HepG2 (cell line): ENCODE results near the gene PDE4D. TPM values are rescaled to one million over a fixed set of nuclear protein-coding genes. Genes with fewer than 3 reads are reported as not detected.

Experiments
- ASH2L ChIP-seq: fragments of 300-600, 200-600 bp; sonication (generic); IDR thresholded peaks from 2 replicates; pipeline ENCODE4 v1.7.0; 2017; ENCODE audit warnings: low read depth, mild to moderate bottlenecking, moderate library complexity, mixed read lengths, low read length; ENCODE audit not compliant: insufficient read length
- CBFB ChIP-seq: sonication (generic); formaldehyde crosslinking; IDR thresholded peaks from 2 replicates; pipeline ENCODE4 v1.4.0; 2020; ENCODE audit warnings: missing genetic modification reagents
- CENPX ChIP-seq: sonication (generic); formaldehyde crosslinking; IDR thresholded peaks from 2 replicates; pipeline ENCODE4 v1.9.0; 2021; ENCODE audit warnings: mild to moderate bottlenecking, missing genetic modification reagents, moderate library complexity
- MBNL3 ChIP-seq: fragments of 250-450 bp; sonication (Bioruptor Pico); conservative IDR thresholded peaks from 2 replicates; pipeline ENCODE4 v1.8.0; 2022; ENCODE audit warnings: mild to moderate bottlenecking, inconsistent platforms
- SRSF1 ChIP-seq: fragments of 200-400 bp; formaldehyde crosslinking; optimal IDR thresholded peaks from 2 replicates; pipeline ENCODE3; 2017; ENCODE audit warnings: mild to moderate bottlenecking, low read depth, low read length, moderate library complexity
- ZNF235 ChIP-seq: sonication (generic); formaldehyde crosslinking; IDR thresholded peaks from 2 replicates; pipeline ENCODE4 v1.8.1; 2023; ENCODE audit warnings: mild to moderate bottlenecking, missing genetic modification reagents, borderline replicate concordance
- ZNF816 ChIP-seq: sonication (generic); formaldehyde crosslinking; IDR thresholded peaks from 2 replicates; pipeline ENCODE4 v1.8.0; 2022; ENCODE audit warnings: missing genetic modification reagents, mild to moderate bottlenecking, borderline replicate concordance
- polyA plus RNA-seq, 8 experiments: library from polyadenylated mRNA; depleted of rRNA in 3 of 8; stranded (reverse) in 7 of 8; unstranded in 1 of 8; fragments of >200 nt; fragmentation: Illumina TruSeq in 4 of 8; extraction: Trizol in 4 of 8; gene quantifications; 2 replicates each; pipeline versions ENCODE4 v1.2.1 to v1.2.3, GENCODE V29; 2011 to 2016; ENCODE audit warnings: low read depth in 4 of 8, missing spikeins in 1 of 8, mixed read lengths in 1 of 8; ENCODE audit not compliant: insufficient read depth in 1 of 8
- total RNA-seq, 5 experiments: library from RNA; depleted of rRNA; stranded (reverse); fragments of >200 nt; fragmentation: Illumina TruSeq; extraction: Trizol; gene quantifications; 2 replicates each; pipeline ENCODE4 v1.2.3, GENCODE V29; 2016; ENCODE audit warnings: low read depth in 1 of 5
- TF ChIP-seq, protein P1 (sequence below): sonication (generic); IDR thresholded peaks from 2 replicates; pipeline ENCODE4 v1.6.1; 2016; ENCODE audit warnings: low read depth, borderline replicate concordance
- TF ChIP-seq, protein P2 (sequence below): IDR thresholded peaks from 2 replicates; pipeline ENCODE4 v1.6.1; 2018; ENCODE audit warnings: missing genetic modification reagents
- TF ChIP-seq, protein P3 (sequence below): IDR thresholded peaks from 2 replicates; pipeline ENCODE4 v1.4.0; 2020; ENCODE audit warnings: mild to moderate bottlenecking, missing genetic modification reagents

Gene PDE4D
- total and polyA plus RNA-seq, 2 of the 13 experiments (the other 11 are each of a cell fraction or from before 2014, with no cell fraction given), result 7.0 to 12.2 TPM

DNA sequence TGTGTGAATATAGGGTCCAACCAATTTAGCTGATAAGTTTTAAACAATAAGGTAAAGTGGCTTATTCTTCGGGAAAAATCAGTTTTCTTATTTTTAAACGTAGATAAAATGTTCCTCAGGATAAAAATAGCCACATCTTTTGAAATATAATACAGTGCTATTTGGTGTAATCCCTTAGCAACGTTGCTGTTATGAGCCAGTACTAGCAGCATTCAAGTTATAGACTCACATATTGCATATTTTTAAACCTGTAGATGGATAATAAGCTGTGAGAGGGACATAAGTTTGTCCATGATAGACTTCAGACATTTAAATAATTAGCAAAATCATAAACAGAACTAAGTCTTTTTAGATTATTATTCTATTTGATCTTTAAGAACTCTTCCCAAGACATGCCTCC is 6.3 kb downstream of the PDE4D start (continued):
- TF ChIP-seq, protein P1, sequence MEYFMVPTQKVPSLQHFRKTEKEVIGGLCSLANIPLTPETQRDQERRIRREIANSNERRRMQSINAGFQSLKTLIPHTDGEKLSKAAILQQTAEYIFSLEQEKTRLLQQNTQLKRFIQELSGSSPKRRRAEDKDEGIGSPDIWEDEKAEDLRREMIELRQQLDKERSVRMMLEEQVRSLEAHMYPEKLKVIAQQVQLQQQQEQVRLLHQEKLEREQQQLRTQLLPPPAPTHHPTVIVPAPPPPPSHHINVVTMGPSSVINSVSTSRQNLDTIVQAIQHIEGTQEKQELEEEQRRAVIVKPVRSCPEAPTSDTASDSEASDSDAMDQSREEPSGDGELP, result no peak
- no peak for TF ChIP-seq SRSF1
- no peak for TF ChIP-seq ZNF816 (CRISPR knock-in tag)
- no peak for TF ChIP-seq CBFB (CRISPR knock-in tag)
- no peak for TF ChIP-seq MBNL3 (CRISPR knock-in tag)
- TF ChIP-seq, protein P2, sequence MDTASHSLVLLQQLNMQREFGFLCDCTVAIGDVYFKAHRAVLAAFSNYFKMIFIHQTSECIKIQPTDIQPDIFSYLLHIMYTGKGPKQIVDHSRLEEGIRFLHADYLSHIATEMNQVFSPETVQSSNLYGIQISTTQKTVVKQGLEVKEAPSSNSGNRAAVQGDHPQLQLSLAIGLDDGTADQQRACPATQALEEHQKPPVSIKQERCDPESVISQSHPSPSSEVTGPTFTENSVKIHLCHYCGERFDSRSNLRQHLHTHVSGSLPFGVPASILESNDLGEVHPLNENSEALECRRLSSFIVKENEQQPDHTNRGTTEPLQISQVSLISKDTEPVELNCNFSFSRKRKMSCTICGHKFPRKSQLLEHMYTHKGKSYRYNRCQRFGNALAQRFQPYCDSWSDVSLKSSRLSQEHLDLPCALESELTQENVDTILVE (CRISPR knock-in tag), result no peak
- TF ChIP-seq ZNF235 (CRISPR knock-in tag), result no peak
- TF ChIP-seq ASH2L, result no peak
- no peak for TF ChIP-seq CENPX (CRISPR knock-in tag)
- TF ChIP-seq, protein P3, sequence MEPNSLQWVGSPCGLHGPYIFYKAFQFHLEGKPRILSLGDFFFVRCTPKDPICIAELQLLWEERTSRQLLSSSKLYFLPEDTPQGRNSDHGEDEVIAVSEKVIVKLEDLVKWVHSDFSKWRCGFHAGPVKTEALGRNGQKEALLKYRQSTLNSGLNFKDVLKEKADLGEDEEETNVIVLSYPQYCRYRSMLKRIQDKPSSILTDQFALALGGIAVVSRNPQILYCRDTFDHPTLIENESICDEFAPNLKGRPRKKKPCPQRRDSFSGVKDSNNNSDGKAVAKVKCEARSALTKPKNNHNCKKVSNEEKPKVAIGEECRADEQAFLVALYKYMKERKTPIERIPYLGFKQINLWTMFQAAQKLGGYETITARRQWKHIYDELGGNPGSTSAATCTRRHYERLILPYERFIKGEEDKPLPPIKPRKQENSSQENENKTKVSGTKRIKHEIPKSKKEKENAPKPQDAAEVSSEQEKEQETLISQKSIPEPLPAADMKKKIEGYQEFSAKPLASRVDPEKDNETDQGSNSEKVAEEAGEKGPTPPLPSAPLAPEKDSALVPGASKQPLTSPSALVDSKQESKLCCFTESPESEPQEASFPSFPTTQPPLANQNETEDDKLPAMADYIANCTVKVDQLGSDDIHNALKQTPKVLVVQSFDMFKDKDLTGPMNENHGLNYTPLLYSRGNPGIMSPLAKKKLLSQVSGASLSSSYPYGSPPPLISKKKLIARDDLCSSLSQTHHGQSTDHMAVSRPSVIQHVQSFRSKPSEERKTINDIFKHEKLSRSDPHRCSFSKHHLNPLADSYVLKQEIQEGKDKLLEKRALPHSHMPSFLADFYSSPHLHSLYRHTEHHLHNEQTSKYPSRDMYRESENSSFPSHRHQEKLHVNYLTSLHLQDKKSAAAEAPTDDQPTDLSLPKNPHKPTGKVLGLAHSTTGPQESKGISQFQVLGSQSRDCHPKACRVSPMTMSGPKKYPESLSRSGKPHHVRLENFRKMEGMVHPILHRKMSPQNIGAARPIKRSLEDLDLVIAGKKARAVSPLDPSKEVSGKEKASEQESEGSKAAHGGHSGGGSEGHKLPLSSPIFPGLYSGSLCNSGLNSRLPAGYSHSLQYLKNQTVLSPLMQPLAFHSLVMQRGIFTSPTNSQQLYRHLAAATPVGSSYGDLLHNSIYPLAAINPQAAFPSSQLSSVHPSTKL (CRISPR knock-in tag), result no peak
